Measurements from ENCODE around the gene IFT88. TPM values are rescaled to one million over a fixed set of nuclear protein-coding genes. Genes with fewer than 3 reads are reported as not detected.
A peak's percentile ranks its signal among the peaks of the same experiment; 100 is the strongest.

Gene IFT88
- polyA plus RNA-seq, 3 donors = 2.9 to 4.5 (median 4.1) TPM

DNA sequence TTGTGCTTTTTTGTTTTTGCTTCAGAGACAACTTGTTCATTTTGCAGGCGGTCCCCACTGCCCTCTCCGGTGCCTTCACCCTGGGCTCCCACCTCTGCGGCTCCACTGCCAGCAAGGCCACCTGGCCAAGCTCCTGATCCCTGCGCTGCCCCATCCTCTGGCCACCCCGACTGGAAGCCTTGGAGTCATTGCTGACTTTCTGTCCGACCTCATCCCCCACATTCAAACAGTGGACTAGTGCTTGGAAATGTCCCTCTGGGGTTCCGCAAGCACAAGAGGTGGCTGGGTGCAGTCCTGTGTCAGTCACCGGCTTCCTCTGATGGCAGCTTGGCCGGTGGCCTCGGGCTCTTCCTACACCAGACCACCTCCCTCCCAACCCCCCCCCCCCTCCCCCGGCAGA lies 153.5 kb downstream of the IFT88 start:
- no peaks in the 10 kb centered on the region for H3K36me3 ChIP-seq (replicated peaks in 1 of 2; ENCODE audit: control insufficient read depth in 1 of 2, insufficient read depth in 2 of 2, low read length in 2 of 2)
- no peaks in the 10 kb centered on the region for H3K36me3 Mint-ChIP-seq
- no peaks in the 10 kb centered on the region for H3K79me2 ChIP-seq (ENCODE audit: insufficient read depth, low read length)
- H3K27ac ChIP-seq (ENCODE audit: low read depth in 1 of 2, low read length in 2 of 2) = no peak overlapping the region
- no peaks in the 10 kb centered on the region for H3K9me3 Mint-ChIP-seq
- 89% methylated on average over 6 of the region's 11 CpGs for WGBS (ENCODE audit: insufficient coverage)
- H3K9me3 ChIP-seq (replicated peaks in 1 of 2; ENCODE audit: control insufficient read depth in 1 of 2, insufficient read depth in 1 of 2, low read length in 2 of 2) = no peaks in the 10 kb centered on the region
- TF ChIP-seq CTCF (IDR thresholded peaks at IDR 0.05) = no peak
- H4K20me1 ChIP-seq (ENCODE audit: insufficient read depth, low read length) = no peaks in the 10 kb centered on the region
- H3K9ac ChIP-seq (ENCODE audit: insufficient read depth, low read length, poor library complexity, severe bottlenecking) = no peak overlapping the region
- H3K4me1 Mint-ChIP-seq = peaks cover 9% of the 10 kb centered on the region
- H2AFZ ChIP-seq (ENCODE audit: insufficient read depth, low read depth, low read length, poor library complexity, severe bottlenecking) = no peak overlapping the region
- H3K4me3 ChIP-seq (replicated peaks in 1 of 3; ENCODE audit: low read depth in 2 of 3, low read length in 3 of 3) = no peak overlapping the region
- peaks cover 6 to 10% of the 10 kb centered on the region in 2 donors for H3K4me1 ChIP-seq (ENCODE audit: control insufficient read depth in 1 of 2, insufficient read depth in 2 of 2, low read length in 2 of 2)
- H3K27ac Mint-ChIP-seq = no peak overlapping the region
- peaks cover 2 to 26% (median 24%) of the 10 kb centered on the region in 3 donors for H3K27me3 Mint-ChIP-seq (ENCODE audit: low read depth in 3 of 3)
- intact Hi-C loops (cut with micrococcal nuclease) = no loop called here
- peak overlapping the region in 1 of 2 donors; percentile 12 for H3K4me3 Mint-ChIP-seq
- no peak for DNase-seq
- no peak overlapping the region for H3K4me2 ChIP-seq (replicated peaks; ENCODE audit: extremely low read depth, low read length, poor library complexity, severe bottlenecking)
- H3K27me3 ChIP-seq (ENCODE audit: control insufficient read depth in 2 of 2, insufficient read depth in 2 of 2, low read length in 2 of 2) = peaks cover 4 to 30% of the 10 kb centered on the region in 2 donors

DNA sequence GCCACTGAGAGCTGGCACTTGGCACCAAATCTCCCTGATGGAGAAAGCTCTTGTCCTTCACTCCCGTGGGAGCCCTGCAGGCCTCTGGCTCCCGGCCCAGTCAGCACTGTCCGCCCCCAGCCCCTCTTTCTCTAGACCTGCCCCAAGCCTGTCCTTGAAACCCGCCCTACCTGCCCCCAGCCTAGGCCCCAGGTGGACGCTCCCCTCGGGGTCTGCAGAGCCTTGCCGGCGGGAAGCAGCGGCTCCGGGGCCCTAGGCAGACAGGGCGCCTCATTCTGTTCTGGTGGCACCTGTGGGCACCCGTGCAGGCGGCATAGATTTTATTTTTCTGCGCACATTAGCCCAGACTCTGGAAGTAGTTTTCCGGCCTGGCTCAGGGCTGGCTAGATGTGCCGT lies 154.1 kb downstream of the IFT88 start:
- no peak overlapping the region for H2AFZ ChIP-seq (ENCODE audit: insufficient read depth, low read depth, low read length, poor library complexity, severe bottlenecking)
- no peak overlapping the region for H3K27ac ChIP-seq (ENCODE audit: low read depth in 1 of 2, low read length in 2 of 2)

More for the DNA sequence above, 154.1 kb downstream of the IFT88 start:
- Histone ChIP-seq H3K27me3 (ENCODE audit: control insufficient read depth in 2 of 2, insufficient read depth in 2 of 2, low read length in 2 of 2) (peaks cover 4 to 30% of the 10 kb centered on the region in 2 donors), H3K4me2 (replicated peaks; ENCODE audit: extremely low read depth, low read length, poor library complexity, severe bottlenecking) (peak overlapping the region; percentile 59), H3K9me3 (replicated peaks in 1 of 2; ENCODE audit: control insufficient read depth in 1 of 2, insufficient read depth in 1 of 2, low read length in 2 of 2) (no peaks in the 10 kb centered on the region), H3K79me2 (ENCODE audit: insufficient read depth, low read length) (no peaks in the 10 kb centered on the region), H3K4me1 (ENCODE audit: control insufficient read depth in 1 of 2, insufficient read depth in 2 of 2, low read length in 2 of 2) (peaks cover 6 to 10% of the 10 kb centered on the region in 2 donors), H3K9ac (ENCODE audit: insufficient read depth, low read length, poor library complexity, severe bottlenecking) (no peak overlapping the region), H4K20me1 (ENCODE audit: insufficient read depth, low read length) (no peaks in the 10 kb centered on the region), H3K36me3 (replicated peaks in 1 of 2; ENCODE audit: control insufficient read depth in 1 of 2, insufficient read depth in 2 of 2, low read length in 2 of 2) (no peaks in the 10 kb centered on the region), H3K4me3 (replicated peaks in 1 of 3; ENCODE audit: low read depth in 2 of 3, low read length in 3 of 3) (no peak overlapping the region)
- DNase-seq = no peak
- Mint-ChIP-seq H3K4me1 (peaks cover 9% of the 10 kb centered on the region), H3K27ac (peak overlapping the region in 1 of 7 donors; percentile 32), H3K36me3 (no peaks in the 10 kb centered on the region), H3K9me3 (no peaks in the 10 kb centered on the region), H3K27me3 (ENCODE audit: low read depth in 3 of 3) (peaks cover 2 to 26% (median 22%) of the 10 kb centered on the region in 3 donors), H3K4me3 (peak overlapping the region in 1 of 2 donors; percentile 85)
- intact Hi-C loops (cut with micrococcal nuclease) = no loop called here
- 93% methylated on average over 15 of the region's 16 CpGs for WGBS (ENCODE audit: insufficient coverage)
- TF ChIP-seq CTCF (IDR thresholded peaks at IDR 0.05) = no peak
